ENCODE measurements around the gene ADRA2C.

- TF ChIP-seq POLR2AphosphoS5 (IDR thresholded peaks at IDR 0.05; ENCODE audit: insufficient read depth in 1 of 2, low read depth in 1 of 2) (no peak), CTCF (IDR thresholded peaks at IDR 0.05) (no peak), POLR2A (IDR thresholded peaks at IDR 0.05) (no peak)
Measured at GRCh38 chr4:3814053-3814570, 47.9 kb downstream of the ADRA2C start.
